CD4-positive, alpha-beta T cell treated with Interleukin-2 at 100 ng/mL for 4 hours (primary cell): Measurements from ENCODE around the gene SELENOS.
"Not testable (repeated sequence)": the region's sequence is repeated elsewhere in the genome, so short reads cannot be mapped to it uniquely, and the experiment has no call there.

Source experiments
- DNase-seq: peaks from one replicate; pipeline ENCODE4 v3.0.0-alpha.2; 2020; ENCODE audit warnings: low spot score

The SELENOS gene

DNA sequence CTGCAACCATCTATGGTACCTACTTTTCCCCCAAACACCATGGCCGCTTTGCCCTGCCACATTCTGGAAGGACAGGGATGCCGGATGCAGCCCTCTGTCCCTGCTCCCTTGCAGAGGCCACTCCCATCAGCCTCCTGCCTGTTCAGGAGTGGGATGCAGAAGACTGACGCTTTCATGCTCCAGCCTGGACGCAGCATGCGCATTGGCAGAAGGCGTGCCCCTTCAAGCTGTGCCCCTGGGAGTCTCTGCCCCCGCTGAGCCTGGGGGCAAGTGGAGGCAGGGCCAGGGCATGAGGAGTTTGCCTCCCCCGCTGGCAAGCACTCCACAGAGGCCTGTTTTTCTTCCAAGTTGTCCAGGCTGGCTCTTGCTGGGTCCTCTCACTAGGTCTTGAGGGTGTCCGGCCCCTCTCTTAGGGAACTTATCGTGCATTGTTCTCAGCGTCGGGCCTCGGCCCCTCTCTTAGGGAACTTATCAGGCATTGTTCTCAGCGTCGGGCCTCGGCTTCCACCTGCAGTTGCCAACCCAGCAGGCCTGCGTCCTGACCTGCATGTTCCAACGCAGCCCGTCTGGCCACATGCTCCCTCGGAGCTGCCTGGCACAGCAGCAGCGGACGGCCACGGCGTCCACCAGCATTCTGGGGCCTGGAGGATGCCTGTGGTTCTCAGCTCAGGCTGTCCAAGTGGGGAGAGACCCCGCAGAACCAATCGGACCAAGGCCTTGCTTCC is 32.3 kb upstream of the SELENOS start:
- DNase-seq, result no peak

DNA sequence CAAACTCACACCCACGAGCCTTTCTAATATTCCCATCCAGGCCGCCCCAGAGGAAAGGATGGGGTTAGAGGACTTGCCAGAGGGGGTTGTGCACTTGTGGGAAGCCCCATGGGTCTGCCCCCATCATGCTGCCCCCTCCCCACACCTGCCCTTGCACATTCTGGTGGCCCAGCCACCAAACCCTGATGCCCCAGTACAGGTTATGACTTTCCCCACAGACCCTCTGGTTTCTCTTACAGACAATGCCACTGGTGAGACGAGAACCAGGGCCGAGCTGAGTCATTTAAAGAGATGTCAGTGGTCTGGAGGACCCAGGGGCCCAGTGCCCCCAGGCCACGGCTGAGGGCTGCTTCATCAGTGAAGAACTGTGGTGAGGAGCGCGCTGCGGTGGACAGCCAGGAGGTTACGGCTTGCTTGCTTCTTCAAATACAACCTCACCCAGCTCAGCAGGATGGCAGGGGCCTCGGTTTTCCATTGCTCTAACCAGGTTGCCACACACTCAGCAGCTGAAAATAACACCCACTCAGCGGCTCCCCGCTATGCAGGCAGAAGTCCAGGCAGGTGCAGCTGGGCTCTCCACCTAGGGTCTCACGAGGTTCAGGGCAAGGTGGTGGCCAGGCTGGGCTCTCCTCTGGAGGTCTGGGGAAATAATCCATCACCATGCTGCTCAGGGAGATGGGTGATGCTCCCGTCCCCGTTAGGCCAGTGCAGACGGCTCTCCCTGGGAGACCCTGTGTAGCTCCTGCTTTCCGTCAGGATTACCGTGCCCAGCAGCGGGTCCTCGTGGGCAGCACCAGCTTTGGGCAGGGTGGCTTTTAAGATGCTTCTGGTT is 31.5 kb upstream of the SELENOS start:
- no peak for DNase-seq

DNA sequence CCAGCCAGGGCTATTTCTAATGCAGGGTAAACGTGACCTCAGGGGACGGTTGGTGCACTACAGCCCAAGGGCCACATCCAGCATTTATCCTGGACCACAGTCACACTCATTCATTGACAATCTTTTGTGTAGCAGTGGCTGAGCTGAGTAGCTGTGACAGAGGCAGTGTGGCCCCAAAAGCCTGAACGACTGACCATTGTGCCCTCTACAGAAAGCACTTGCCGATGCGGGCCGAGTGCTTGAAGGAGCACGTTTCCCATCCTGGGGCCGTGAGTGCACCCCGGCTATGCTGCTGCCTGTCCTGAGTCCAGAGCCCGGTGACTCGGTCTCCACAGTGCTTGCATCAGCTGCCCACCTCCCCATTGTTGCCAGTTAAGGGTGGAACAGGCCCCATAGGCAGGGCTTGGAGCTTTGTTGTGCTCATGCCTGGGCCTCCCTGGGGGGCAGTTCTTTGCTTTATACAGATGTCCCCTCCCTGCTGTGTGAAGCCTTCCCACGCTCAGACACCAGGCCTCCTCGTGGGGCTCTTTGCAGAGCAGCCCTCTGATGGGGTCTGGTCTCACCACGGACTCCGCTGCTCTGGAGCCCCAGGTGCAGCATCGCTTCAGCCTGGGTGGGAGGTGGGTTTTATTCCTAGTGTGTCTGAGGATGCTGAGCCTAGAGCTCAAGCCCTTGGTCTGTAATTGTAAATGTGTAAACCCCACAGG is 30.8 kb upstream of the SELENOS start:
- DNase-seq, result no peak

DNA sequence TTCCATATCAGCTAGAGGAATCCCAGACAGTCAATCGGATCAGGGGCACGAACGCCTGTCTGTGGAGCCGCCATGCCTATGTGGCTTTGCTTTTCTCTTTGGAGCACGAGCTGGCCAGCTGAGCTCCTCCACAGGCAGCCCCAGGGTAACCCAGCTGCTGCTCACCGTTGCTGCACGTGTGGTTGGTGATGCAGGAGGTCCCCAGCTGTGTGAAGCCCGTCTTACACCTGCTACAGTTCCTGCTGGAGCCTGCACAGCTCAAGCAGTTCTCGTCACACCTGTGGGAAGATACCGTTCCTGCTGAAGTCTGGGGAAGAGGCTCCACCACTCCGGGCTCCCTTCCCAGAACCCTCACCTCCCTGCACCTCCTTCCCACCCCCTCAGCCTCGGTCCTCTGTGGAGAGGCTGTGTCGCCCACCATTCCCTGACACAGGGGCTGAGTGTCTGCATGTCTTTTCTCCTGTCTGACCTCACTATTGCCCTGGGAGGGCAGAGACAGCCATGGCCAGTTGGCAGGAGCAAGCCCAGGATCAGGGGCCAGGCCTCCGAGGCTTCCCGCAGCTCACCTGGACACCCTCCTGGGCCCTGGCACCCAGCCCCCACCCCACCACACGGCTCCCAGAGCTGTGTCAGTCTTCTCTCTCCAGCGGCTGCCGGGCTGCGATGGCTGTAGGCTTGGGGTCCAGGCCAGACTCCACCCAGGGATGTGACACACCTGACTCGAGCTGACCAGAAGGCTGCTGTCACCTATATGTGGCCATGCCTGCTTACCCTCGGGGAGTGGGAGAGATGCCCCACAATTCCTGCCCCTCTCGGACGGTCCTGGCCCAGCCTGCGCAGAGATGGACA is 30.0 kb upstream of the SELENOS start:
- DNase-seq, result no peak

DNA sequence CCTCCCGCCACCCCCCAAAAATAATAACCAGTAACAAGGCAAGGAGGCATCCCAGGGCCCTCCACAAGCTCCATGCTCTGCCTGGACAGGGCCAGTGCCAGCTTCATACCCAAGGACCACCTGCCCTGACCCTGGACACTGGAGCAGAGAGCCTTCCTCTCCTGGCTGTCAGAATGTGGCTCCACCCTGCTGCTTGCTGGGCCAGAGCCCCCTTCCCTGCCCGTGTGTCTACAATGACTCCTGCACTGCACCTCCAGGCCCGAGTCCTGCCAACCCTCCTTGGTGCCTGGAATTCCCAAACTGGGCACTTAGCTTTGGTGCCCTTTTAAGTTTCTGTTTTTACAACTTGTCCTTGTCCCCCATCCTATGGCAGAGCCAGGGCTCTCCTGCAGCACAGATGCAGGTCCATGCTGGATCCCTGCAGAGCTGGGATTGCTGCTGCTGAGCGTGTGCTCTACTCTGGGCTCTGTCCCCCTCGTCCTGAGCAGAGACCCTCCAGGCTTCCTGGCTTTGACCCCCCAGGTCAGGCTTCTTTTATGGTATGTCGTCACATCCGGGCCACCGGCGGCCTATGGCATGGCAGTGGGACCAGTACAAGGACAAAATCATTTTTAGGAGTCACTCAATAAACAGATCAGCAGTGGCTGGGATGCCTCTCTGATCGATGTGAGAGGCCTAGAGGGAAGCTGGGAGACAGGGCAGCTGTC is 29.2 kb upstream of the SELENOS start:
- no peak for DNase-seq

DNA sequence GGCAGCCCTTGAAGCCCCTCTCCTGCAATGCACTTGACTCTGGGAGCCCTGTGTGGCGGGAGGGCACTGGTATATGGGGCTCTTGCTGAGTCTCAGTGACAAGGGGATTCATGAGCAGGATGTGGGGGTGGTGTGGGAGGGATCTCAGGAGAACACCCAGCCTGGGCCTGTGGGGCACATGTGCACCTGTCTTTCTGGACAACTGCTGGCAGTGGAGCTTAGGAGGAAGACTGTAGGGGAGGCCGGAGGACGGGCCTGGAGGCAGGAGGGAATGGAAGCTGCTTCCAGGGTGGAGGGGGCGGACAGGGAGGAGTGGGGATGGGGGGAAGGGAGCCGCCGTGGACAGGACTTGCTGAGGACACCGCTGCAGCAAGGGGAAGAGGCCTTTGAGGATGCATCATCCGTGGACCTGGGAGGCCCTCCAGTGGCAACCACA is 28.6 kb upstream of the SELENOS start:
- DNase-seq, result no peak

DNA sequence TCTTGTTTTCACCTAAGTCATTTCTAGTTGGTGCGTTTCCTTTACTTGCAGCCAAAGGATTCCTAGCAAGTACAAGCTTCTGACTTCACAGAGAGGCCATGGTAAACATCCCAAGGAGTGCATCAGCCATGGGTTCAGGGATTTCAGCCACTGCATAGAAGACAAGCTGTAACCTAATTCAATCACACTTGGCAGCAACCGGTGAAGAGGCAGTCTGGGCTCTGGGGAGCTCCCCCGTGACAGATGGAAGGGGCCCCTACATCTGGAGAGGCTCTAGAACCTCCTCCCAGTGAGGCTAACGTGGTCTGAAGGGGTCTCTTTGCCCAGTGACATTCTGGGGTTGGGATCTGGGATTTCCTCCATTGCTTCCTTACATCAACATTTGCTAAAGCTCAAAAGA is 26.1 kb upstream of the SELENOS start:
- no peak for DNase-seq

DNA sequence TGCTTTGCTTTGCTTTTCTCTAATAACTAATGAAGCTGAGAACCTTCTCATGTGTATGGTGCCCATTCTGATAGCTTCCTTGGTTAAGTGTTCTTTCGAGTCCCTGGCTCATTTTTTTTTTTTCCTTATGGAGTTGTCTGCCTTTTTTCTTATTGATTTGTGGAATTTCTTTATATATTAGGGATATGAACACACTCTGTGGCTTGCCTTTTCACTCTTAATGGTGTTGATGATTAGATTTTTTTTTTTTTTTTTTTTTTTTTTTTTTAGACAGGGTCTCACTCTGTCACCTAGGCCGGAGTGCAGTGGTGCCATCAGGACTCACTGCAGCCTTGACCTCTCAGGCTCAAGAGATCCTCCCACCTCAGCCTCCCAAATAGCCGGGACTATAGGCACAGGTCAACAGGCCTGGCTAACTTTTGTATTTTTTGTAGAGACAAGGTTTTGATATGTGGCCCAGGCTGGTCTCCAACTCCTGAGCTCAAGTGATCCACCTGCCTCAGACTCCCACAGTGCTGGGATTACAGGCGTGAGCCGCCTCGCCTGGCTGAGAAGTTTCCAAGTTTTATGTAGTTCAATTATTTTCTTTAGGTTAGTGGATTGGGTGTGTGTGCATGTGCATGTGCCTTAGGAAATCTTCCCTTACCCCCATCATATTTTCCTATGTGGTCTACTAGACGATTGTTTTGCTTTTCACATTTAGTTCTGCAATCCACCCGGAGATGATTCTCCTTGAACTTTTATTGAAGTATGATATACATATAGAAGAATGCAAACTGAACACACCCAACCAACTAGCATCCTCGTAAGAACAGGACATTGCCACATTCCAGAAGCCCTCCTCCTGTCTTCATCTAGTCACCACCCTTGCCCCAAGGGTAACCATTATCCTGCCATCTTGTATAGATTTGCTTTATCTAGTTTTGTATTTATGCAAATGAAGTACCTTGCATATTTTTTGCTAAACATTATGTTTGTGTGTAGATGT is 19.4 kb upstream of the SELENOS start:
- DNase-seq, result no peak

DNA sequence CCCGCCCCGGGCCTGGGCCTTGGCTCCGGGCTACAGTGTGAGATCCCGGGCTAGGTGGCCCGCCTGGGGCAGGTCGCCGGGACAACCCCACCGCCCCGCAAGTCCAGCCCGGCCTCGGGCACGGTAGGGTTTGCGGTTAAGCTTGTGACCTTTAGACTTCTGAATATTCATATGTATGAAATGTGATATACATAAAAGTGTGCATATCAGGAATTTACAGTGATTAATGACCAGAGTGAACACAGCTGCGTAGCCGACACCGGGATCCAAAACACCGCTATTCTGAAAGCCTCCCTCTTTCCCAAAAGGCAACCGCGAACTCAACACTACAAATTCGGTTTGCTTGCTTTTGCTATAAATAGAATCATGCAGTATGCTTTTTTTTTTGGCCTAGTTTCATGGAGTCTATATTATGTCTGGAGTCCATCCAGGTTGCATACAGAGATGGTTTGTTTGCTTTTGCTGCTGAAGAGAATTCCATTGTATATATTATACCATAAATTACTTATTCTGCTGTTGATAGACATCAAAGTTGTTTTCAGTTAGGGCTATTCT is 18.4 kb upstream of the SELENOS start:
- no peak for DNase-seq

DNA sequence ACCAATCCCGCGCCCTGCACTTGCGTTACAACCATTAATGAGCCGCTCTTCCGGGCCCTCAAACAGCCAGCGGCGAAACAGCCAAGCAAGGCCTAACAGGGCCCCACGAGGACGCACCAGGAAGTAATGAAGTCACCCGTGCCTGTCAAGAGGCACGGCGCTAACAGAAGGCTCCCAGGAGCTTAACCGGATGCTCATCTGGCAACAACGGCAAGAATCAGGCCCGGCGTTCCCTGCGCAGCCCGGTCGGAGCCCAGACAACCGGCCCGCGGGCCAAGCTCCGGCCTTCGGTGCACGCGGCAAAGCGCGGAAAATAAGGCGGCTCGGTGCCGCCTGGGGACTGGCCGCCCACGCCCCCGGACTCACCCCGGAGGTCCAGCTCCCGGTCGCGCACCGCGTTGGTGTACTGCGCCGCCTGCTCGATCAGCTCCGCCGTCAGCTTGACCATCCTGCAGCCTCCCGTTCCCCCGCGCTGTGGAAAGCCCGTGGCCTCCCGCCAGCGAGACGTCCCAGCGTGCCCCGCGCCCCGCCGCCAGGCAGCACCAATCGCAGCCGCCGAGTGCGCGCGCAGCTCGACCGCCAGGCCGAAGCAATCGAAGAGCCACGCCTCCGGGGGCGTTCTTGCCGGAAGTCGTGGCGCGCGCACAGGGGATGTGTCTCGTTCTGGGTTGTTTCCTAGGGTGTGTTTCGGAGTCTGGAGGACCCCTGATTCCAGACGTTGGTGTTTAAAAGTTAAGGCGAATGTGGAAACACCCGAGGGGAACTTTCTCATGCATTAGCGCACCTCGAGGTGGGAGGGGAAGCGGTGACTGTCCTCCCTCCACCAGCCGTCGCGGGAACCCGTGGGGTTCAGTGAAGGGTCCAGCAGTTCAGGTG is 17.7 kb upstream of the SELENOS start, which contains the start of gene SNRPA1:
Gene SNRPA1 (minus strand): TSS at position 518 of the 876 bp plus-strand sequence. CDS start 70 bp downstream, at position 448.
- DNase-seq, result peak; percentile 96

DNA sequence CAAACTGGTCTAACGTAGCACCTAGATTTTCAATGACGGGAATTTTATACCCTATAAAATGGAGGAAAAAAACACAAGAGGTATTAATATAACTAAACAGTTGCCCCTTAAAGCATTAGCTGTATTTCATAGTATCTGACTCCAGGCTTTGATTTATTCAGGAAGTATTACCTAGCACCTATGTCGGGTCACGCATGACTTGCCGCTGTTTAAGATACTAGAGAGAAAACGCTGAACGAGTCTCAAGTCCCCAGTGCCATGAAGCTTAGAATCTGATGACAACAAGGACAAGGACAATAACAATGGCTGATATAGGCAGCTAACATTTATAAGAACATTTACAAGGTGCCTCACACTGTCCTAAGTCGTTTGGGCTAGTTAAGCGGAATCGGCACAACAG is 15.8 kb upstream of the SELENOS start:
- peak; percentile 9 for DNase-seq

DNA sequence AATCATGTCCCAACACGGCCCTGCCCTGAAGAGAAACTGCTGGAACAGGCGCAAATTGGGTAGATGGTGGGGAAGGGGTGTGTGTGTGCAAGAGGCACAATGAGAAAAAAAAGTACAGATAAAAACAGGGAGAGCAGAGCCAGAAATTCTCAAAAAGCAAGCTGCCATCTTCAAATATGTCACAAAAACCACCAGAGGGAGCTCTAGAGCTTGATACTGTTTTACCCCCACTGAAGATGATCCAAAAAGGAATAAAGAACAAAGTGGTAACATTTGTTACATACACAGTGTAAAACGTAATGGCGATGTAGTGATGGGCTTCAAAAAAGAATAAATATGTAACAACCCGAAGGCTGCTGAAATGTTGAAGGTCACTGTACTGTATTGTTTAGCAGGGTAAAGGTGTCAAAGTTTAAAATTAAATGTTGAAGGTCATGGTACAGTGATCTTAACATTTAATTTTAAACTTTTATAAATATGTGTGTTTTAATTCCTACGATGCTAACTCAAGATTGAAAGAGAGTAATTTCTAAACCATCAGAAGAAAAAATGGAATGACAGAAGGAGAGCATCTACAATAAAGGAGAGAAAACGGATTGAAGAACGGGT is 11.7 kb upstream of the SELENOS start:
- DNase-seq, result peak; percentile 66

DNA sequence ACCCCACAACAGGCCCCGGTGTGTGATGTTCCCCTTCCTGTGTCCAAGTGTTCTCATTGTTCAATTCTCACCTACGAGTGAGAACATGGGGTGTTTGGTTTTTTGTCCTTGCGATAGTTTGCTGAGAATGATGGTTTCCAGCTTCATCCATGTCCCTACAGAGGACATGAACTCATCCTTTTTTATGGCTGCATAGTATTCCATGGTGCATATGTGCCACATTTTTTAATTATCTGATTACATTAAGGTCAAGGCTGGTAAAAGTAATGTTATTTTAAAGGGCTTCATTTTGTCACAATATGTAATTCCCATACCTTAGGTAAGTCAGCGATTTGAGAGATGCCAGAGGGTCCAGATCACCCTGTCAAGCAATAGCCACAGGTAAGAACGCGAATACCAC is 10.1 kb upstream of the SELENOS start:
- DNase-seq, result not testable (repeated sequence)

DNA sequence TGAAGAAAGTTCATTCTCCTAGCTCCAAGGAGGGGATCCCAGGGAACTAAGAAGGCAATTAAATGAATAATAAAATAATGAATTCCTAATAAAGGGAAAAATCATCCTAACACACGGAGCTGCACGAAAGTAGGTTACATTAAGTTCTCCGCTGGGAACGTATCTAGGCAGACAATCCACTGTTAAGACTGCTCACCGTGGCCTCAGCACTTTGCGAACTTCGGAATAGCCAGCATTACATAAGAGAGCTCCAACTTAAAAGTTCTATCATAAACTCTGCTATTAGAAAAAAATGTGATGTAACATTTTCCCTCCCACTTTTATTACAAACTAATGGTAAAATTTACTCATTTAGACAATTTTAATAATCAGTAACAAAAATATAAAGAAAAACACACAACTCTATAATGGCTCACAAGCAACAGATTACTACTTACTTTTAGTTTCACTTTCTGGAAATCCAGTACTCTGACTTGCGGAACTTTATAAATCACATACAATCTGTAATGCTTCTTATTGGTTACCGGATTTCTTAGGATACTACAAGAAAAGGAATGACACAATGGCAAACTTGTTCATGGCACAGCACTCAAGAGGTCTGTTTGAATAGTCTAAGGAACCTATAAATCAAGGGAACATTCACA is 9.3 kb upstream of the SELENOS start:
- no peak for DNase-seq

DNA sequence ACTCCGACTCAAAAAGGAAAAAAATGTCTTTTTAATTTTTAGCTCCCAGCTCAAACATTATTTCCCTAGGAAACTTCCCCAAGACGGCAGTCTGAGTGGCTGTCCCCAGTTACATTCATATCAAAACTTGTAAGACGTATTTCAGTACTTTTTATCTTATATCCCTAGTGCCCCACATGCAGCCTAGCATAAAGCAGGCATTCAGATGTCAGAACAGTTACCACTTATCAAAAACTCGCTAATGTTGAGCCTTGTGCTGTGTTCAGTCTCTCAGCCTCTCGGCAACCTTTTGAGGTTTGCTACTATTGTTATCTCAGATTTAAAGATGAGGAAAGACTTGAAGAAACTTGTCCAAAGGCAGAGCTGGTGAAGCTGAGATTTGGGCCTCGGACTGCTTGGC is 6.6 kb upstream of the SELENOS start:
- DNase-seq, result no peak

DNA sequence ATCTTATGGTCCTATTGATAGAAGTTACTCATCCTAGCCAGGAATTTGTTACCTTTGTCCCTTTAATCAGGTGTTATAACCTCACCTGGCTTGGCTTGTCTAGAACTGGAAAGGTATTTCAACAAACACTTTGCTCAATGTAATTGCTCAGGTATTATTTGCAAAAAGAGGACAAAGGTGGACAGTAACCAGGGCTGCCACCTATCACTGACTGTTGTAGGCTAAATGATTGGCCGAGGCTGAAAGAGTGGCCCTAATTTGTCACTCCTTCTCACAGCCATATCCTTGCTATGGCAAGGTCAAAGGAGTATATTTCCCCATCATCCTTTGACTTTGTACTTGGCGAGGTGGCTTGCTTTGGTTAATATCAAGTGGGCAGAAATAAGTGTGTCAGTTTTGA is 2.7 kb upstream of the SELENOS start:
- DNase-seq, result no peak

DNA sequence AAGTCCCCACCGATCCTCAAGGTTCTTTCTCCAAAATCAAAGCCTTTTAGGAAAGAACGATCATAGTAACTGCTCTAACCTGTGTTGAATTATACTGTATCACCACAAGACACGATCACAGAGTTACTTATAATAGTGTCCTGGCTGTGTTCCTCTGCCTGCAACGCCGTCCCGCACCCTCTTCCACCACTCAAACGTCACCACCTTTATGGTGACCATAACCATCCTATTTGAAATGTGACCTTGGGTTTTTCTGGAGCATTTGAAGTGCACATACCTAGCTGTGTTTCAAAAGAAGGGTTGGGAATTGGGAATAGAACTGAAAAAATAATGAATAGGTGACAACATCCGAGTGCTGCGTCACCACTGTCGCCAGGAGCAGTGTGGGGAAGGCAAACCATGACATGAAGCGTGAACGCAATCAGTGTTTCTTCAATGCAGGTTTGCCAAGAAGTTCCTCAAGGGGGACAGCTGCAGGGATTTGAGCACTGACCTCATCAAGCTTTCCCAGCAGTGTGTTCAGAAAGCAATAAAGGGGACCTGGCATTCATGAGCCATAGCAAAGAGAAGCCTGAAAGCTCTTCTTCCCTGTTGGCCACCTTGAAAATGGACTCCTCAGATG is 769 bp upstream of the SELENOS start:
- DNase-seq, result no peak
